Measurements from ENCODE around the gene PRKN. TPM values are rescaled to one million over a fixed set of nuclear protein-coding genes. Genes with fewer than 3 reads are reported as not detected.

Gene PRKN
- total and polyA plus RNA-seq, 9 of the 15 experiments (the other 6 are each of a cell fraction or from before 2014, with no cell fraction given) = 0.03 to 0.96 (median 0.15) TPM; not detected in 2

DNA sequence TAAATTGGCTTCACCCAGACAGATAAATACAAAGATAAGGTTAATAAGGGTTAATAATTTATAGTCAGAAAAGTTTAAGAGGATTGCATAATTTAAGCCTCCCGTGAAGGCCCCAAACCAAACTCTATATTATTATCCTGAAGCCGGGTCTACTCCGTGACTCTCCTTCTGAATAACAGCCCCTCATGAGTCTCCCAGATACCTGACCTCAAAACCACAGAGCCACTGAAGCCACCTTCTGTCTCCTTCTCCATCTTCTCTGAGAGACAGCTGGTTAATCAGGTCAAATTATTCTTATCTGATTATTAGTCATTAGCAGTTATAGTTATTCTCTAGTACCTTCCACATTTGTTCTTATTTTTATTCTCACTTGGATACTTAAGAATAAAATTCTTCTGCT is 884.5 kb downstream of the PRKN start:
- Histone ChIP-seq H3K4me1 (replicated peaks in 1 of 2; ENCODE audit: control insufficient read depth in 2 of 2, insufficient read depth in 2 of 2, low read length in 2 of 2) (no peaks in the 10 kb centered on the region), H3K36me3 (ENCODE audit: control insufficient read depth, insufficient read depth, low read length) (no peaks in the 10 kb centered on the region), H3K9ac (ENCODE audit: insufficient read depth in 1 of 2, low read depth in 2 of 2, low read length in 2 of 2) (no peak overlapping the region), H4K20me1 (replicated peaks; ENCODE audit: control insufficient read depth, insufficient read depth, low read length) (no peaks in the 10 kb centered on the region), H3K9me1 (ENCODE audit: control insufficient read depth, insufficient read depth, low read length) (no peaks in the 10 kb centered on the region), H3K4me3 (no peak overlapping the region), H3K27ac (ENCODE audit: extremely low read depth, low read depth, low read length) (no peak overlapping the region), H3K9me3 (replicated peaks; ENCODE audit: control insufficient read depth, insufficient read depth, low read depth, low read length) (no peaks in the 10 kb centered on the region), H3K4me2 (ENCODE audit: insufficient read depth, low read length) (no peak overlapping the region), H3K27me3 (ENCODE audit: control insufficient read depth in 2 of 2, insufficient read depth in 2 of 2, low read length in 2 of 2) (peaks cover 0 to 10% of the 10 kb centered on the region in 2 experiments; a peak in 2 of 5 replicates), H2AFZ (ENCODE audit: low read depth, low read length) (no peak overlapping the region), H3K79me2 (ENCODE audit: control insufficient read depth, insufficient read depth, low read length) (no peaks in the 10 kb centered on the region)
- intact Hi-C loops (cut with micrococcal nuclease) = no loop called here
- 0% methylated on average over 3 of the region's 3 CpGs for WGBS (ENCODE audit: insufficient coverage, low coverage, missing lambda C conversion rate)
- FAIRE-seq = no peak
- TF ChIP-seq ZFP91 (CRISPR knock-in tag; IDR thresholded peaks at IDR 0.05) (no peak), NEUROD1 (IDR thresholded peaks at IDR 0.05; ENCODE audit: borderline replicate concordance, low read depth, low read length, partially characterized antibody) (no peak), HDAC3 (IDR thresholded peaks at IDR 0.05; ENCODE audit: borderline replicate concordance, partially characterized antibody) (no peak), SMARCE1 (IDR thresholded peaks at IDR 0.05) (no peak)
- BruUV-seq (replicated peaks) = no TSS peak
- in situ Hi-C loops (cut with MboI) = no loop called here
- CTCF ChIA-PET (ENCODE audit: low intra/inter-chr PET ratio) = no interaction called here
- no peak for ATAC-seq
- POLR2A ChIA-PET = no interaction called here
- DNase-seq (ENCODE audit: extremely low read depth in 1 of 4, low spot score in 3 of 4) = no peak

GRCh38 chr6:161840380-161840779 is 887.2 kb downstream of the PRKN start:
- 0% methylated on average over 3 of the region's 3 CpGs for WGBS (ENCODE audit: insufficient coverage, low coverage, missing lambda C conversion rate)

More at GRCh38 chr6:161840380-161840779, 887.2 kb downstream of the PRKN start:
- no peaks in the 10 kb centered on the region for H3K4me1 ChIP-seq (replicated peaks in 1 of 2; ENCODE audit: control insufficient read depth in 2 of 2, insufficient read depth in 2 of 2, low read length in 2 of 2)
- no peaks in the 10 kb centered on the region for H3K36me3 ChIP-seq (ENCODE audit: control insufficient read depth, insufficient read depth, low read length)
- ATAC-seq = no peak
- H3K79me2 ChIP-seq (ENCODE audit: control insufficient read depth, insufficient read depth, low read length) = no peaks in the 10 kb centered on the region
- intact Hi-C loops (cut with micrococcal nuclease) = no loop called here
- FAIRE-seq = no peak
- CTCF ChIA-PET (ENCODE audit: low intra/inter-chr PET ratio) = no interaction called here
- no peak for TF ChIP-seq ZNF436 (CRISPR knock-in tag; IDR thresholded peaks at IDR 0.05)
- TF ChIP-seq HDGF (IDR thresholded peaks at IDR 0.05) = no peak
- no peak overlapping the region for H3K4me2 ChIP-seq (ENCODE audit: insufficient read depth, low read length)
- H3K4me3 ChIP-seq = no peak overlapping the region
- no peak overlapping the region for H3K27ac ChIP-seq (ENCODE audit: extremely low read depth, low read depth, low read length)
- peaks cover 9 to 23% of the 10 kb centered on the region in 2 experiments; a peak in 4 of 5 replicates for H3K27me3 ChIP-seq (ENCODE audit: control insufficient read depth in 2 of 2, insufficient read depth in 2 of 2, low read length in 2 of 2)
- BruUV-seq (replicated peaks) = no TSS peak
- no peak for DNase-seq (ENCODE audit: extremely low read depth in 1 of 4, low spot score in 3 of 4)
- no peak overlapping the region for H3K9ac ChIP-seq (ENCODE audit: insufficient read depth in 1 of 2, low read depth in 2 of 2, low read length in 2 of 2)
- in situ Hi-C loops (cut with MboI) = no loop called here
- POLR2A ChIA-PET = interaction anchor here (0.8 kb wide), 1 partner anchor 12 kb away, joined by 3 read pairs; no protein-coding TSS in a partner anchor
- no peaks in the 10 kb centered on the region for H3K9me3 ChIP-seq (replicated peaks; ENCODE audit: control insufficient read depth, insufficient read depth, low read depth, low read length)
- no peaks in the 10 kb centered on the region for H3K9me1 ChIP-seq (ENCODE audit: control insufficient read depth, insufficient read depth, low read length)
- no peak overlapping the region for H2AFZ ChIP-seq (ENCODE audit: low read depth, low read length)
- H4K20me1 ChIP-seq (replicated peaks; ENCODE audit: control insufficient read depth, insufficient read depth, low read length) = no peaks in the 10 kb centered on the region
